Body of pancreas (tissue), 4 donors: ENCODE measurements around the gene WDFY4.

ENCODE experiments used
- POLR2A ChIP-seq, 3 donors: fragments of 450-650 bp; IDR thresholded peaks; one replicate each; pipeline ENCODE4 v1.6.1; 2016; ENCODE audit warnings: antibody characterized with exemption in 3 of 3, mild to moderate bottlenecking in 2 of 3
- TF ChIP-seq, protein P1 (sequence below), 7 experiments: fragments of 450-650 bp in 4 of 7; fragments of 200-600 bp in 3 of 7; sonication (generic) in 3 of 7; IDR thresholded peaks; one replicate each; pipeline ENCODE4 v1.5.1; 2016 to 2019; ENCODE audit warnings: antibody characterized with exemption in 7 of 7

DNA sequence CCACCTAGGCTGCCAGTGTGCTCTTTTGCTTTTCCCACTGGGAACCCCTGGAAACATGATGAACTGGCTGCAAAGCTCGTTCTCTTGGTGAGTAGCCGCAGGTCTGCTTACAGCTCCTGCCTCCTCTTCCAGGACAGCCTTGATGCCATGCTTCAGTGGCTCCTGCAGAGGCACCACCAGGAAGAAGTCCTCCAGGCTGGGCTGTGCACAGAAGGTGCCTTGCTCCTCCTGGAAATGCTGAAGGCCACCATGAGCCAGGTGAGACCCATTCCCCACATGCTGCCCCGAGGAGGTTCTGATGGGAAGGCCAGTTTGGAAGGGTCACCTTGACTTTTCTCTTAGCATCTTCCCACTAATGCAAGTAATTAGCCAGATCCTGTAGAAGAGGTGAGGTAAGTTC lies 129.2 kb downstream of the WDFY4 start:
- TF ChIP-seq, protein P1, sequence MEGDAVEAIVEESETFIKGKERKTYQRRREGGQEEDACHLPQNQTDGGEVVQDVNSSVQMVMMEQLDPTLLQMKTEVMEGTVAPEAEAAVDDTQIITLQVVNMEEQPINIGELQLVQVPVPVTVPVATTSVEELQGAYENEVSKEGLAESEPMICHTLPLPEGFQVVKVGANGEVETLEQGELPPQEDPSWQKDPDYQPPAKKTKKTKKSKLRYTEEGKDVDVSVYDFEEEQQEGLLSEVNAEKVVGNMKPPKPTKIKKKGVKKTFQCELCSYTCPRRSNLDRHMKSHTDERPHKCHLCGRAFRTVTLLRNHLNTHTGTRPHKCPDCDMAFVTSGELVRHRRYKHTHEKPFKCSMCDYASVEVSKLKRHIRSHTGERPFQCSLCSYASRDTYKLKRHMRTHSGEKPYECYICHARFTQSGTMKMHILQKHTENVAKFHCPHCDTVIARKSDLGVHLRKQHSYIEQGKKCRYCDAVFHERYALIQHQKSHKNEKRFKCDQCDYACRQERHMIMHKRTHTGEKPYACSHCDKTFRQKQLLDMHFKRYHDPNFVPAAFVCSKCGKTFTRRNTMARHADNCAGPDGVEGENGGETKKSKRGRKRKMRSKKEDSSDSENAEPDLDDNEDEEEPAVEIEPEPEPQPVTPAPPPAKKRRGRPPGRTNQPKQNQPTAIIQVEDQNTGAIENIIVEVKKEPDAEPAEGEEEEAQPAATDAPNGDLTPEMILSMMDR (IDR thresholded peaks at IDR 0.05) = no peak
- TF ChIP-seq POLR2A (IDR thresholded peaks at IDR 0.05) = no peak
